ENCODE data around the gene EEFSEC.

DNA sequence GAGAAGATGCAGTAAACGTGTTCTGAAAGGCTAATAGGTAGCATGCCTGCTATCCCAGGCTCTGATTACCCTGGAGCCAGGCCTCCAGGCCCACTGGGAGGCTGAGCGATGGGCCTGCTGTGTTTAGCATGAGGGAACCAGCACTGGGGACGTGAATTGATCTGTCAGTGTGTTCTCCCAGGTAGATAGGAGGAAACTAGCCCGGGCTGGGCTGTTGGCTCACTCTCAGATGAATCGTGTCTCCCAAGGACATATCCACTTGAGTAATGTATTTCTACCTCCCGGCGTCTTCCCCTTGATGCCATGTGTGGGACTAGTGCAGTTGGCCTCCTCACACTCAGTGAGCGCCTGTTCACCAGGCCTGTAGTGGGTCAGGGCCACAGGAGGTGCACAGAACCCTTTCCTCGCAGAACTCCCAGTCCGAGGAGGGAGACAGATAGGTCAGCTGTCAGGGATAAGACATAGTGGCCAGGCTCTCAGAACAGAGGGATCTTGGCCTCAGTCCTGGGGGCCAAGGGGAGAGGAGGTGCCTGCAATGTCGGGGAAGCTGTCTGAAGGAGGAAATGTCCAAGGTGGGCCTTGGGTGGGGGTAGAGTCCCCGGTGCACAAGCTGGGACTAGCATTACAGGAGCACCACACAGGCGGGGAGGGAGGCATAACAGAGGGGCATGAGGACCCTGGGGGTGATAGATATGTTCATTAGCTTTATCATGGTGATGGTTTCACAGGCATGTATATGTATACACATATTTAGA lies 201.7 kb downstream of the EEFSEC start:
- TF ChIP-seq POLR2AphosphoS5 (IDR thresholded peaks at IDR 0.05), result no peak
- TF ChIP-seq POLR2A (IDR thresholded peaks at IDR 0.05), result no peak

All from breast epithelium (tissue), 3 donors.